ENCODE data around the gene TMBIM1.
A peak's percentile ranks its signal among the peaks of the same experiment; 100 is the strongest.
"Not testable (repeated sequence)": the region's sequence is repeated elsewhere in the genome, so short reads cannot be mapped to it uniquely, and the experiment has no call there.

Gene TMBIM1

DNA sequence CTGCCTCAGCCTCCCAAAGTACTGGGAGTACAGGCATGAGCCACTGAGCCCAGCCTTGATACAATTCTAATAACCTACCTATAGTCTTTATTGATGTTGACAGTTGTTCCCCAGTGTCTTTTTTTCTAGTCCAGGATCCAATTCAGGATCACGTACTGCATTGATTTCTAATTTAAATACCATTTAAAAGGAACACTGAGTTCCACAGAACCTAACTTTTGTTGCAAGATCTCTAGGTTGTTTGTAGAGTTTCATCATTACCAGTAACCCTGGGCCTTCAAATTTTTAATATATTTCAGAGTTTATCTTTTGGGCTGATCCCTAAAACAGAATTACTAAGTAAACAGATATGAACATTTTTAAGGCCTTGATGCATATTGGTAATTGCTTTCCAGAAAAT lies 21.1 kb upstream of the TMBIM1 start:
- DNase-seq = no peak
- Mint-ChIP-seq H3K27ac (no peak overlapping the region), H3K4me3 (no peak overlapping the region), H3K4me1 (peaks cover 22% of the 10 kb centered on the region), H3K27me3 (ENCODE audit: low read depth, poor library complexity) (peaks cover 5% of the 10 kb centered on the region), H3K36me3 (ENCODE audit: low read depth) (no peaks in the 10 kb centered on the region), H3K9me3 (no peaks in the 10 kb centered on the region)
- TF ChIP-seq, protein P1, sequence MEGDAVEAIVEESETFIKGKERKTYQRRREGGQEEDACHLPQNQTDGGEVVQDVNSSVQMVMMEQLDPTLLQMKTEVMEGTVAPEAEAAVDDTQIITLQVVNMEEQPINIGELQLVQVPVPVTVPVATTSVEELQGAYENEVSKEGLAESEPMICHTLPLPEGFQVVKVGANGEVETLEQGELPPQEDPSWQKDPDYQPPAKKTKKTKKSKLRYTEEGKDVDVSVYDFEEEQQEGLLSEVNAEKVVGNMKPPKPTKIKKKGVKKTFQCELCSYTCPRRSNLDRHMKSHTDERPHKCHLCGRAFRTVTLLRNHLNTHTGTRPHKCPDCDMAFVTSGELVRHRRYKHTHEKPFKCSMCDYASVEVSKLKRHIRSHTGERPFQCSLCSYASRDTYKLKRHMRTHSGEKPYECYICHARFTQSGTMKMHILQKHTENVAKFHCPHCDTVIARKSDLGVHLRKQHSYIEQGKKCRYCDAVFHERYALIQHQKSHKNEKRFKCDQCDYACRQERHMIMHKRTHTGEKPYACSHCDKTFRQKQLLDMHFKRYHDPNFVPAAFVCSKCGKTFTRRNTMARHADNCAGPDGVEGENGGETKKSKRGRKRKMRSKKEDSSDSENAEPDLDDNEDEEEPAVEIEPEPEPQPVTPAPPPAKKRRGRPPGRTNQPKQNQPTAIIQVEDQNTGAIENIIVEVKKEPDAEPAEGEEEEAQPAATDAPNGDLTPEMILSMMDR (IDR thresholded peaks at IDR 0.05) = no peak

DNA sequence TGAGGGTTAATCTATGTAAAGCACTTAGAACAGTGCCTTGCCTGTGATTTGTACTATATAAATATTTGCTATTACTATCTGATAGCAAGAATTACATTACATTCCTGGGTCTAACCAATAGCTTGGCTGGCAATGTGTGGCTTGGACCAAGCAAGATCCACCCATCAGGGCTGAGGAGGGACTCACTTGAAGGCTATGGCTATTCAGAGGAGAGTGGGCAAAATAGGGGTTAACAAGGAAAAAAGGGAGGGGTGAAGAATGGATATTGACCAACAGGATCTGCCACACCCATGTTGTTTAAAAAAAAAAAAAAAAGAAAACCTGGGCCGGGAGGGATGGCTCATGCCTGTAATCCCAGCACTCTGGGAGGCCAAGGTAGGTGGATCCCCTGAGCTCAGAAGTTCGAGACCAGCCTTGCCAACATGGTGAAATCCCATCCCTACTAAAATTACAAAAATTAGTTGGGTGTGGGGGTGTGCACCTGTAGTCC lies 20.0 kb upstream of the TMBIM1 start:
- Mint-ChIP-seq H3K36me3 (ENCODE audit: low read depth) (no peaks in the 10 kb centered on the region), H3K4me3 (no peak overlapping the region), H3K27ac (peak overlapping the region; percentile 58), H3K4me1 (peaks cover 28% of the 10 kb centered on the region), H3K27me3 (ENCODE audit: low read depth, poor library complexity) (peaks cover 3% of the 10 kb centered on the region), H3K9me3 (no peaks in the 10 kb centered on the region)
- DNase-seq = no peak
- TF ChIP-seq, protein P1 (IDR thresholded peaks at IDR 0.05) = no peak

DNA sequence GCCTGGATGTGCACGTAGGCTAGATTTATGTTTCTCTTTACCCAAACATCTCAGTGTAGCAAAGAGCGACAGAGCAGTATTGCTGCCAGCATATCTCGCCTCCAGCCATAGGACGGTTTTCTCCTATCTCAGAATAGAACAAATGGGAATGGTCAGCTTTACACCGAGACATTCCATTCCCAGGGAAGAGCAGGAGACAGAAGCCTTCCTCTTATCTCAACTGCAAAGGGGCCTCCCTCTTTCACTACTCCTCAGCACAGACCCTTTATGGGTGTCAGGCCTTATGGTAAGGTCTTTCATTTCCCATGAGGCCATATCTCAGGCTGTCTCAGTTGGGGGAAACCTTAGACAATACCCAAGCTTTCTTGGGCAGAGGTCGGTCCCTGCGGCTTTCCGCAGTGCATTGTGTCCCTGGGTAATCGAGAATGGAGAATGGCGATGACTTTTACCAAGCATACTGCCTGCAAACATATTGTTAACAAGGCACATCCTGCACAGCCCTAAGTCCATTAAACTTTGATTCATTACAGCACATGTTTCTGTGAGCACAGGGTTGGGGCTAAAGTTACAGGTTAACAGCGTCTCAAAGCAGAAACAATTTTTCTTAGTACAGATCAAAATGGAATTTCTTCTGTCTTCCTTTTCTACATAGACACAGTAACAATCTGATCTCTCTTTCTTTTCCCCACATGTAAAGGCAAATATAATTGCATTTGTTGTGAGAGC lies 19.4 kb upstream of the TMBIM1 start:
- not testable (repeated sequence) for H3K4me3 Mint-ChIP-seq, DNase-seq

DNA sequence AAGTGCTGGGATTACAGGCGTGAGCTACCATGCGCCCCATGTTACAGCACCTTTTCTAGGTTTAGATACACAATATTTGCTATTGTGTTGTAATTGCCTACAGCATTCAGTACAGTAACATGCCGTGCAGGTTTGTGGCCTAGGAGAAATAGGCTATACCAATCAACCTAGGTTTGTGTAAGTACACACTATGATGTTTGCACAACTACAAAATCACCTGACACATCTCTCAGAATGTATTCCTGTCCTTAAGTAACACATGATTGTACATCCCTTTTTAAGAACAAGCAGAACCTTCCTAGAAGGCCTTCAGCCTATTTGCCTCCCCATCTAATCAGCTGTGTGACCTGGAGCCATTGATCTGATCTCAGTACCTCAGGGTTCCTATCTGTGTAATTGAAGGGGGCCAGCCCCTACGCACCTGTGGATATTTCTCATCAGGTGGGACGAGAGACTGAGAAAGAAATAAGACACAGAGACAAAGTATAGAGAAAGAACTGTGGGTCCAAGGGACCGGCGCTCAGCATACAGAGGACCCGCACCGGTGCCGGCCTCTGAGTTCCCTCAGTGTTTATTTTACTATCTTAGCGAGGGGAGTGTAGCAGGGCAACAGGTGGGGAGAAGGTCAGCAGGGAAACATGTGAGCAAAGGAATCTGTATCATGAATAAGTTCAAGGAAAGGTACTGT lies 18.7 kb upstream of the TMBIM1 start:
- Mint-ChIP-seq H3K4me3 (no peak overlapping the region), H3K36me3 (ENCODE audit: low read depth) (no peaks in the 10 kb centered on the region), H3K9me3 (peaks cover 6% of the 10 kb centered on the region), H3K4me1 (peaks cover 28% of the 10 kb centered on the region), H3K27me3 (ENCODE audit: low read depth, poor library complexity) (peaks cover under 1% of the 10 kb centered on the region), H3K27ac (peak overlapping the region; percentile 58)
- DNase-seq = no peak
- TF ChIP-seq, protein P1 (IDR thresholded peaks at IDR 0.05) = no peak

More for the DNA sequence above, 19.4 kb upstream of the TMBIM1 start:
- not testable (repeated sequence) for H3K9me3 Mint-ChIP-seq; H3K27me3 Mint-ChIP-seq (ENCODE audit: low read depth, poor library complexity); H3K36me3 Mint-ChIP-seq (ENCODE audit: low read depth)
- Mint-ChIP-seq H3K4me1 (peaks cover 29% of the 10 kb centered on the region), H3K27ac (peak overlapping the region; percentile 58)

DNA sequence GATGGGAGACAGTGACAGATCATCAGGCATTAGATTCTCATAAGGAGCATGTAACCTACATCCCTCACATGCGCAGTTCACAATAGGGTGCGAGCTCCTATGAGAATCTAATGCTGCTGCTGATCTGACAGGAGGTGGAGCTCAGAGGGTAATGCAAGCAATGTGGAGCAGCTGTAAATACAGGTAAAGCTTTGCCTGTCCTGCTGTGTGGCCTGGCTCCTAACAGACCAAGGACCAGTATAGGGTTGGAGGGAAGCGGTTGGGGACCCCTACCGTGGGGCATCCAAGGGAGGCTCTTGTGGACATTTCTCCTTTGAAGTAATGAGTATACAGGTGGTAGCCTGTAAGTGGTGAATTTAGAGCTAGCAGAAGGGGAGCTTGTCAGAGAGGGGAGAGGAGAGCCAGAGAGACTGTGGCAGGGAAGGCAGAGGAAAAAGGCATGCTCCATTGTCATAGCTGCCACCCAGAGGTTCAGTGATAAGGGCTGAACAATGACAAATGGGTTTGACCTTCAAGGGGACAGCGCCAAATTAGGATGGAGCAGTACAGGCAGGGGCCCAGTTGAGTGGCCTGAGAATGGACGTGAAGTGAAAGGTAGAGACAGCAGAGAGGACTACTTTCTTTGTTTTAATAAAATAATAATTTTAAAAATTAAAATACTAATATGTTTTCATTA lies 15.2 kb upstream of the TMBIM1 start:
- peak overlapping the region; percentile 0 for H3K27ac Mint-ChIP-seq
- DNase-seq = no peak
- H3K9me3 Mint-ChIP-seq = peaks cover 8% of the 10 kb centered on the region
- TF ChIP-seq, protein P1 (IDR thresholded peaks at IDR 0.05) = no peak
- no peaks in the 10 kb centered on the region for H3K36me3 Mint-ChIP-seq (ENCODE audit: low read depth)
- H3K4me1 Mint-ChIP-seq = peaks cover 24% of the 10 kb centered on the region
- H3K27me3 Mint-ChIP-seq (ENCODE audit: low read depth, poor library complexity) = peaks cover 6% of the 10 kb centered on the region
- H3K4me3 Mint-ChIP-seq = no peak overlapping the region

Data from nephron progenitor cell (in vitro differentiated cells).